Endodermal cell (in vitro differentiated cells): ENCODE data around the gene MOV10L1. TPM values are rescaled to one million over a fixed set of nuclear protein-coding genes. Genes with fewer than 3 reads are reported as not detected.

Source experiments
- DNase-seq: peaks from one replicate; pipeline ENCODE4 v3.0.0-alpha.2; 2017
- H3K27ac ChIP-seq: 2 replicates; pipeline ENCODE4 v1.5.1; 2013; ENCODE audit warnings: mild to moderate bottlenecking, low read depth, low read length, moderate library complexity
- H3K27me3 ChIP-seq: 2 replicates; pipeline ENCODE4 v1.6.1; 2013; ENCODE audit warnings: mild to moderate bottlenecking, low read length, moderate library complexity; ENCODE audit not compliant: insufficient read depth, control insufficient read depth, poor library complexity, severe bottlenecking
- H3K36me3 ChIP-seq: 2 replicates; pipeline ENCODE4 v1.7.0; 2013; ENCODE audit warnings: mild to moderate bottlenecking, low read length, moderate library complexity; ENCODE audit not compliant: control insufficient read depth, insufficient read depth
- H3K4me1 ChIP-seq: one replicate; pipeline ENCODE4 v1.7.0; 2013; ENCODE audit warnings: low read length; ENCODE audit not compliant: control insufficient read depth, insufficient read depth
- H3K4me3 ChIP-seq: 2 replicates; pipeline ENCODE4 v1.5.1; 2013; ENCODE audit warnings: mild to moderate bottlenecking, low read length, moderate library complexity
- H3K9ac ChIP-seq: 2 replicates; pipeline ENCODE4 v1.6.1; 2013; ENCODE audit warnings: mild to moderate bottlenecking, low read length, moderate library complexity; ENCODE audit not compliant: poor library complexity, severe bottlenecking; ENCODE audit errors: extremely low read depth
- H3K9me3 ChIP-seq: 2 replicates; pipeline ENCODE4 v1.6.1; 2013; ENCODE audit warnings: mild to moderate bottlenecking, low read length, moderate library complexity; ENCODE audit not compliant: control insufficient read depth
- H3K27ac Mint-ChIP-seq: 2 replicates; pipeline ENCODE4 v1.8.0; 2020; ENCODE audit warnings: mixed read lengths
- H3K27me3 Mint-ChIP-seq: 2 replicates; pipeline ENCODE4 v1.8.0; 2021; ENCODE audit warnings: mild to moderate bottlenecking, mixed read lengths; ENCODE audit not compliant: insufficient read depth
- H3K36me3 Mint-ChIP-seq: 2 replicates; pipeline ENCODE4 v1.8.0; 2020; ENCODE audit warnings: low read depth, mixed read lengths
- H3K4me1 Mint-ChIP-seq: 2 replicates; pipeline ENCODE4 v1.8.0; 2020; ENCODE audit warnings: mixed read lengths
- H3K4me3 Mint-ChIP-seq: 2 replicates; pipeline ENCODE4 v1.8.0; 2020; ENCODE audit warnings: mild to moderate bottlenecking, moderate library complexity, mixed read lengths
- H3K9me3 Mint-ChIP-seq: 2 replicates; pipeline ENCODE4 v1.8.0; 2020; ENCODE audit warnings: mild to moderate bottlenecking, mixed read lengths
- WGBS, 2 experiments: methylation state at CpG; one replicate each; pipeline versions ENCODE4 v1.1.5 to v1.1.7; 2013; ENCODE audit warnings: missing lambda C conversion rate in 2 of 2, mixed read lengths in 1 of 2; ENCODE audit not compliant: insufficient coverage in 1 of 2, insufficient read length in 1 of 2; 5-methylcytosine and 5-hydroxymethylcytosine counted together
- total RNA-seq, 2 donors: library from RNA; stranded (reverse); fragmentation: NEBNext Ultra II Directional in 1 of 2; extraction: Animal tissue kit (Norgen Biotek cat#: 25700) in 1 of 2; gene quantifications; 2 replicates in 1 of 2; 3 replicates in 1 of 2; pipeline ENCODE4 v1.2.1, GENCODE V29; 2021
- TF ChIP-seq, protein P1 (sequence below): fragments of 200-600 bp; sonication (generic); conservative IDR thresholded peaks from 2 replicates; pipeline ENCODE4 v1.5.0; 2021; ENCODE audit warnings: antibody characterized with exemption, mild to moderate bottlenecking

Gene MOV10L1
- total RNA-seq, 2 donors from 2014 or later, result 0.31 TPM; not detected in 1

DNA sequence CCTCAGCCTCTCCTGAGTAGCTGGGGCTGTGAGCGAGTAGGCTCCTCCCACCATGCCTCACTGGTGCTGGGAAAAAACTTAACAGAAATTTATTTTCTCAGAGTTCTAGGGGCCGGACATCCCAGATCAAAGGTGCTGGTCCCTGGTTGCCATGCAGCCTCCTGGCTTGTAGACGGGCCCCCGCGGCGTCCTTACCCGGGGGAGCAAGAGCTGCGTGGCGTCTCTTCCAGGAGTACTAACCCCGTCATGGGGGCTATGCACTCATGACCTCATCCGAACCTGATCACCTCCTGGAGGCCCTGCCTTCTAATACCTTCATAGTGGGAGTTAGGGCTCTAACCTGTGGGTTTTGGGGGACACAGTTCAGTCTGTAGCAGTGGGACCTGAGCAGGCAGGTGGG, 98.5 kb downstream of the MOV10L1 start:
- Mint-ChIP-seq H3K27me3 (peaks cover 3% of the 10 kb centered on the region), H3K27ac (no peak overlapping the region), H3K36me3 (peaks cover 7% of the 10 kb centered on the region), H3K9me3 (no peaks in the 10 kb centered on the region), H3K4me1 (no peaks in the 10 kb centered on the region), H3K4me3 (no peak overlapping the region)
- no peaks in the 10 kb centered on the region for H3K9me3 ChIP-seq
- TF ChIP-seq, protein P1, sequence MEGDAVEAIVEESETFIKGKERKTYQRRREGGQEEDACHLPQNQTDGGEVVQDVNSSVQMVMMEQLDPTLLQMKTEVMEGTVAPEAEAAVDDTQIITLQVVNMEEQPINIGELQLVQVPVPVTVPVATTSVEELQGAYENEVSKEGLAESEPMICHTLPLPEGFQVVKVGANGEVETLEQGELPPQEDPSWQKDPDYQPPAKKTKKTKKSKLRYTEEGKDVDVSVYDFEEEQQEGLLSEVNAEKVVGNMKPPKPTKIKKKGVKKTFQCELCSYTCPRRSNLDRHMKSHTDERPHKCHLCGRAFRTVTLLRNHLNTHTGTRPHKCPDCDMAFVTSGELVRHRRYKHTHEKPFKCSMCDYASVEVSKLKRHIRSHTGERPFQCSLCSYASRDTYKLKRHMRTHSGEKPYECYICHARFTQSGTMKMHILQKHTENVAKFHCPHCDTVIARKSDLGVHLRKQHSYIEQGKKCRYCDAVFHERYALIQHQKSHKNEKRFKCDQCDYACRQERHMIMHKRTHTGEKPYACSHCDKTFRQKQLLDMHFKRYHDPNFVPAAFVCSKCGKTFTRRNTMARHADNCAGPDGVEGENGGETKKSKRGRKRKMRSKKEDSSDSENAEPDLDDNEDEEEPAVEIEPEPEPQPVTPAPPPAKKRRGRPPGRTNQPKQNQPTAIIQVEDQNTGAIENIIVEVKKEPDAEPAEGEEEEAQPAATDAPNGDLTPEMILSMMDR, result no peak
- no peak overlapping the region for H3K4me3 ChIP-seq
- no peak overlapping the region for H3K27ac ChIP-seq
- no peak overlapping the region for H3K9ac ChIP-seq
- peaks cover 6% of the 10 kb centered on the region for H3K36me3 ChIP-seq
- WGBS, 2 experiments, result 91 to 95% methylated on average over 11 of the region's 11 CpGs
- peaks cover 4% of the 10 kb centered on the region for H3K4me1 ChIP-seq
- DNase-seq, result no peak
- H3K27me3 ChIP-seq, result no peaks in the 10 kb centered on the region

- Histone ChIP-seq H3K9me3 (no peaks in the 10 kb centered on the region), H3K4me3 (no peak overlapping the region), H3K27me3 (no peaks in the 10 kb centered on the region), H3K9ac (no peak overlapping the region), H3K27ac (no peak overlapping the region), H3K4me1 (peaks cover 4% of the 10 kb centered on the region), H3K36me3 (peaks cover 7% of the 10 kb centered on the region)
- H3K27me3 Mint-ChIP-seq, result peaks cover 3% of the 10 kb centered on the region
- DNase-seq, result no peak
- H3K9me3 Mint-ChIP-seq, result no peaks in the 10 kb centered on the region
- H3K4me1 Mint-ChIP-seq, result no peaks in the 10 kb centered on the region
- no peak overlapping the region for H3K27ac Mint-ChIP-seq
- TF ChIP-seq, protein P1, result no peak
- peaks cover 7% of the 10 kb centered on the region for H3K36me3 Mint-ChIP-seq
- no peak overlapping the region for H3K4me3 Mint-ChIP-seq
- WGBS, 2 experiments, result 90 to 95% methylated on average over 12 to 20 of the region's 20 CpGs
Observed at GRCh38 chr22:50189184-50189848, 99.5 kb downstream of the MOV10L1 start.

DNA sequence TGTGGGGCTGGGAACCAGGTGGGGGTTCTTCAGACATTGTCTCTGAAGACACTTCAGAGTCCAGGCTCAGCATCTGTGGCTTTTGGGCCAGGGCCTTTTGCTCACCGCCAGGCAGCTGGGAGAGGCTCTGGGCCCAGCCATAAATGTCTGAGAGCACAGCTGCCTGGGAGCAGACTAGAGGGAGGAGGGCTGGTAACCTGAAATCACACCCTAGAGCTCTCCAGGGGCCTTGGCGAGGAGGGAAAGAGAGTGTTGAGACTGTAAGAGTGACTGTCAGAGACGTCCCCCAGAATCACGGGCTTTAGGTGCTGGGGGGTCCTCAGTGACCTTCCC, 100.0 kb downstream of the MOV10L1 start:
- TF ChIP-seq, protein P1, result no peak
- peaks cover 7% of the 10 kb centered on the region for H3K36me3 Mint-ChIP-seq
- H3K9me3 Mint-ChIP-seq, result no peaks in the 10 kb centered on the region
- Histone ChIP-seq H3K27ac (no peak overlapping the region), H3K4me3 (no peak overlapping the region), H3K9me3 (no peaks in the 10 kb centered on the region), H3K4me1 (peaks cover 4% of the 10 kb centered on the region), H3K9ac (no peak overlapping the region), H3K27me3 (no peaks in the 10 kb centered on the region), H3K36me3 (peaks cover 11% of the 10 kb centered on the region)
- no peak for DNase-seq
- WGBS, 2 experiments, result 86 to 97% methylated on average over 4 of the region's 4 CpGs
- H3K27me3 Mint-ChIP-seq, result no peaks in the 10 kb centered on the region
- H3K27ac Mint-ChIP-seq, result no peak overlapping the region
- H3K4me1 Mint-ChIP-seq, result no peaks in the 10 kb centered on the region
- H3K4me3 Mint-ChIP-seq, result no peak overlapping the region
